AG10803 (cell line): Measurements from ENCODE around the gene LRRC31.

ENCODE experiments used
- DNase-seq: peaks from one replicate; pipeline ENCODE4 v3.0.0; 2010; ENCODE audit warnings: low read depth
- H3K4me3 ChIP-seq: 2 replicates; pipeline ENCODE4 v1.5.1; 2011; ENCODE audit warnings: mild to moderate bottlenecking, low read length, control low read depth
- CTCF ChIP-seq: conservative IDR thresholded peaks from 2 replicates; pipeline ENCODE4 v1.5.1; 2011; ENCODE audit warnings: mild to moderate bottlenecking, low read length, control low read depth, inconsistent platforms

Gene LRRC31

GRCh38 chr3:169818316-169818715, 51.4 kb downstream of the LRRC31 start:
- no peak for TF ChIP-seq CTCF
- no peak overlapping the region for H3K4me3 ChIP-seq
- DNase-seq, result peak; percentile 45

- no peak overlapping the region for H3K4me3 ChIP-seq
- no peak for DNase-seq
- TF ChIP-seq CTCF, result no peak
These were observed 54.1 kb downstream of the LRRC31 start for GRCh38 chr3:169815590-169816150.

- DNase-seq, result no peak
- peak; percentile 39 for TF ChIP-seq CTCF
- H3K4me3 ChIP-seq, result peak overlapping the region; percentile 64
These were observed 55.8 kb downstream of the LRRC31 start for GRCh38 chr3:169813757-169814517.

- no peak for DNase-seq
- TF ChIP-seq CTCF, result no peak
- peak overlapping the region; percentile 64 for H3K4me3 ChIP-seq
These were observed 56.5 kb downstream of the LRRC31 start for GRCh38 chr3:169813278-169813677.

- DNase-seq, result peak; percentile 73
- TF ChIP-seq CTCF, result no peak
- peak within 1 kb of the TSS; percentile 64 for H3K4me3 ChIP-seq
These were observed 57.2 kb downstream of the LRRC31 start, which contains the start of the genes LRRC34 and LRRIQ4 for GRCh38 chr3:169812332-169813235. TSS of gene LRRC34 (minus strand) at chr3:169812904. CDS start at chr3:169812548, 356 bp downstream. TSS of gene LRRIQ4 (plus strand) at chr3:169812870. CDS start at chr3:169821922, 9,052 bp downstream.

GRCh38 chr3:169811631-169812331, 58.0 kb downstream of the LRRC31 start:
- no peak for TF ChIP-seq CTCF
- DNase-seq, result peak; percentile 42
- peak overlapping the region; percentile 64 for H3K4me3 ChIP-seq
